Measurements from ENCODE around the gene ABLIM1.

GRCh38 chr10:114479836-114480235, 178.2 kb downstream of the ABLIM1 start:
- TF ChIP-seq, protein P1, sequence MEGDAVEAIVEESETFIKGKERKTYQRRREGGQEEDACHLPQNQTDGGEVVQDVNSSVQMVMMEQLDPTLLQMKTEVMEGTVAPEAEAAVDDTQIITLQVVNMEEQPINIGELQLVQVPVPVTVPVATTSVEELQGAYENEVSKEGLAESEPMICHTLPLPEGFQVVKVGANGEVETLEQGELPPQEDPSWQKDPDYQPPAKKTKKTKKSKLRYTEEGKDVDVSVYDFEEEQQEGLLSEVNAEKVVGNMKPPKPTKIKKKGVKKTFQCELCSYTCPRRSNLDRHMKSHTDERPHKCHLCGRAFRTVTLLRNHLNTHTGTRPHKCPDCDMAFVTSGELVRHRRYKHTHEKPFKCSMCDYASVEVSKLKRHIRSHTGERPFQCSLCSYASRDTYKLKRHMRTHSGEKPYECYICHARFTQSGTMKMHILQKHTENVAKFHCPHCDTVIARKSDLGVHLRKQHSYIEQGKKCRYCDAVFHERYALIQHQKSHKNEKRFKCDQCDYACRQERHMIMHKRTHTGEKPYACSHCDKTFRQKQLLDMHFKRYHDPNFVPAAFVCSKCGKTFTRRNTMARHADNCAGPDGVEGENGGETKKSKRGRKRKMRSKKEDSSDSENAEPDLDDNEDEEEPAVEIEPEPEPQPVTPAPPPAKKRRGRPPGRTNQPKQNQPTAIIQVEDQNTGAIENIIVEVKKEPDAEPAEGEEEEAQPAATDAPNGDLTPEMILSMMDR (IDR thresholded peaks at IDR 0.05) = no peak
- no peak for TF ChIP-seq EP300 (IDR thresholded peaks at IDR 0.05)
